Measurements from ENCODE around the gene CFAP54.

Gene CFAP54

GRCh38 chr12:96810057-96810456 lies 320.7 kb downstream of the CFAP54 start:
- Histone ChIP-seq H3K79me2 (ENCODE audit: control insufficient read depth, low read length) (no peaks in the 10 kb centered on the region), H3K36me3 (ENCODE audit: control insufficient read depth, low read length) (no peaks in the 10 kb centered on the region), H3K4me2 (ENCODE audit: low read length) (no peak overlapping the region), H3K4me3 (ENCODE audit: low read length) (no peak overlapping the region), H4K20me1 (ENCODE audit: control insufficient read depth, insufficient read depth, low read depth, low read length) (no peaks in the 10 kb centered on the region), H3K9me3 (ENCODE audit: control insufficient read depth, insufficient read depth, low read length) (no peaks in the 10 kb centered on the region), H3K27ac (ENCODE audit: low read depth, low read length) (no peak overlapping the region), H3F3A (ENCODE audit: control insufficient read depth, insufficient read depth) (no peaks in the 10 kb centered on the region), H3K4me1 (ENCODE audit: control insufficient read depth, low read length) (no peaks in the 10 kb centered on the region), H3K27me3 (ENCODE audit: control insufficient read depth, low read length) (no peaks in the 10 kb centered on the region), H3K9me2 (replicated peaks; ENCODE audit: control insufficient read depth, low read length) (no peaks in the 10 kb centered on the region)
- TF ChIP-seq EZH2phosphoT487 (IDR thresholded peaks at IDR 0.05; ENCODE audit: borderline replicate concordance, low read length) (no peak), CTCF (IDR thresholded peaks at IDR 0.05; ENCODE audit: low read depth, low read length, poor library complexity, severe bottlenecking) (no peak)

- no peak overlapping the region for H3K4me2 ChIP-seq (ENCODE audit: low read length)
Observed at GRCh38 chr12:96810477-96810876, 321.1 kb downstream of the CFAP54 start.

GRCh38 chr12:96811083-96811482 lies 321.7 kb downstream of the CFAP54 start:
- TF ChIP-seq EZH2phosphoT487 (IDR thresholded peaks at IDR 0.05; ENCODE audit: borderline replicate concordance, low read length) (no peak), CTCF (IDR thresholded peaks at IDR 0.05; ENCODE audit: low read depth, low read length, poor library complexity, severe bottlenecking) (no peak)
- Histone ChIP-seq H4K20me1 (ENCODE audit: control insufficient read depth, insufficient read depth, low read depth, low read length) (no peaks in the 10 kb centered on the region), H3K27ac (ENCODE audit: low read depth, low read length) (no peak overlapping the region), H3K36me3 (ENCODE audit: control insufficient read depth, low read length) (no peaks in the 10 kb centered on the region), H3K79me2 (ENCODE audit: control insufficient read depth, low read length) (no peaks in the 10 kb centered on the region), H3F3A (ENCODE audit: control insufficient read depth, insufficient read depth) (no peaks in the 10 kb centered on the region), H3K27me3 (ENCODE audit: control insufficient read depth, low read length) (no peaks in the 10 kb centered on the region), H3K4me2 (ENCODE audit: low read length) (no peak overlapping the region), H3K4me1 (ENCODE audit: control insufficient read depth, low read length) (no peaks in the 10 kb centered on the region), H3K9me2 (replicated peaks; ENCODE audit: control insufficient read depth, low read length) (no peaks in the 10 kb centered on the region), H3K4me3 (ENCODE audit: low read length) (no peak overlapping the region), H3K9me3 (ENCODE audit: control insufficient read depth, insufficient read depth, low read length) (no peaks in the 10 kb centered on the region)

More at GRCh38 chr12:96810477-96810876, 321.1 kb downstream of the CFAP54 start:
- H4K20me1 ChIP-seq (ENCODE audit: control insufficient read depth, insufficient read depth, low read depth, low read length) = no peaks in the 10 kb centered on the region
- H3F3A ChIP-seq (ENCODE audit: control insufficient read depth, insufficient read depth) = no peaks in the 10 kb centered on the region
- no peaks in the 10 kb centered on the region for H3K9me2 ChIP-seq (replicated peaks; ENCODE audit: control insufficient read depth, low read length)
- H3K36me3 ChIP-seq (ENCODE audit: control insufficient read depth, low read length) = no peaks in the 10 kb centered on the region
- no peak overlapping the region for H3K4me3 ChIP-seq (ENCODE audit: low read length)
- TF ChIP-seq CTCF (IDR thresholded peaks at IDR 0.05; ENCODE audit: low read depth, low read length, poor library complexity, severe bottlenecking) (no peak), EZH2phosphoT487 (IDR thresholded peaks at IDR 0.05; ENCODE audit: borderline replicate concordance, low read length) (no peak)
- H3K79me2 ChIP-seq (ENCODE audit: control insufficient read depth, low read length) = no peaks in the 10 kb centered on the region
- H3K27ac ChIP-seq (ENCODE audit: low read depth, low read length) = no peak overlapping the region
- H3K27me3 ChIP-seq (ENCODE audit: control insufficient read depth, low read length) = no peaks in the 10 kb centered on the region
- no peaks in the 10 kb centered on the region for H3K9me3 ChIP-seq (ENCODE audit: control insufficient read depth, insufficient read depth, low read length)
- H3K4me1 ChIP-seq (ENCODE audit: control insufficient read depth, low read length) = no peaks in the 10 kb centered on the region

GRCh38 chr12:96812153-96812552 lies 322.8 kb downstream of the CFAP54 start:
- Histone ChIP-seq H3K9me2 (replicated peaks; ENCODE audit: control insufficient read depth, low read length) (no peaks in the 10 kb centered on the region), H4K20me1 (ENCODE audit: control insufficient read depth, insufficient read depth, low read depth, low read length) (no peaks in the 10 kb centered on the region), H3K36me3 (ENCODE audit: control insufficient read depth, low read length) (no peaks in the 10 kb centered on the region), H3K27ac (ENCODE audit: low read depth, low read length) (no peak overlapping the region), H3K27me3 (ENCODE audit: control insufficient read depth, low read length) (no peaks in the 10 kb centered on the region), H3F3A (ENCODE audit: control insufficient read depth, insufficient read depth) (no peaks in the 10 kb centered on the region), H3K4me1 (ENCODE audit: control insufficient read depth, low read length) (no peaks in the 10 kb centered on the region), H3K4me3 (ENCODE audit: low read length) (no peak overlapping the region), H3K4me2 (ENCODE audit: low read length) (no peak overlapping the region), H3K79me2 (ENCODE audit: control insufficient read depth, low read length) (no peaks in the 10 kb centered on the region), H3K9me3 (ENCODE audit: control insufficient read depth, insufficient read depth, low read length) (no peaks in the 10 kb centered on the region)
- TF ChIP-seq CTCF (IDR thresholded peaks at IDR 0.05; ENCODE audit: low read depth, low read length, poor library complexity, severe bottlenecking) (no peak), EZH2phosphoT487 (IDR thresholded peaks at IDR 0.05; ENCODE audit: borderline replicate concordance, low read length) (no peak)
